OCI-LY3 (cell line): ENCODE data around the gene PLD5.

Source experiments
- H2AFZ ChIP-seq: fragments of 200-600, 300-600 bp; shearing (Covaris generic); 2 replicates; pipeline ENCODE4 v1.6.0; 2014; ENCODE audit warnings: antibody characterized with exemption, low read depth, low read length
- H3K27ac ChIP-seq: fragments of 200-600, 300-600 bp; sonication (generic); 2 replicates; pipeline ENCODE4 v1.5.1; 2014; ENCODE audit warnings: mild to moderate bottlenecking, low read length, moderate library complexity, mixed read lengths
- H3K27me3 ChIP-seq: fragments of 200-600, 300-600 bp; sonication (generic); 2 replicates; pipeline ENCODE4 v1.6.1; 2014; ENCODE audit warnings: low read depth, low read length, mixed read lengths
- H3K36me3 ChIP-seq: fragments of 200-600, 300-600 bp; sonication (generic); replicated peaks from 2 replicates; pipeline ENCODE3; 2014; ENCODE audit warnings: low read depth, low read length, mixed read lengths
- H3K4me1 ChIP-seq: fragments of 300-600, 200-600 bp; sonication (generic); 2 replicates; pipeline ENCODE4 v1.6.1; 2014; ENCODE audit warnings: low read length, mixed read lengths
- H3K4me2 ChIP-seq: fragments of 200-600, 300-600 bp; sonication (generic); 2 replicates; pipeline ENCODE4 v1.6.1; 2014; ENCODE audit warnings: low read length, mixed read lengths
- H3K4me3 ChIP-seq: fragments of 300-600, 200-600 bp; sonication (generic); 2 replicates; pipeline ENCODE4 v1.5.1; 2014; ENCODE audit warnings: antibody characterized with exemption, mild to moderate bottlenecking, low read length, moderate library complexity
- H3K79me2 ChIP-seq: fragments of 300-600, 200-600 bp; shearing (Covaris generic); 2 replicates; pipeline ENCODE4 v1.6.1; 2014; ENCODE audit warnings: mild to moderate bottlenecking, low read length, mixed read lengths
- H3K9ac ChIP-seq: fragments of 300-600, 200-600 bp; shearing (Covaris generic); 2 replicates; pipeline ENCODE4 v1.6.0; 2014; ENCODE audit warnings: mild to moderate bottlenecking, low read length, moderate library complexity
- H3K9me3 ChIP-seq: fragments of 200-600, 300-600 bp; shearing (Covaris generic); 2 replicates; pipeline ENCODE4 v1.6.1; 2014; ENCODE audit warnings: low read length, mixed read lengths; ENCODE audit not compliant: insufficient read depth
- H4K20me1 ChIP-seq: fragments of 200-600, 300-600 bp; sonication (generic); 2 replicates; pipeline ENCODE4 v1.6.1; 2016; ENCODE audit warnings: low read length, mixed read lengths; ENCODE audit not compliant: insufficient read depth
- CTCF ChIP-seq: fragments of 200-600, 300-600 bp; sonication (generic); IDR thresholded peaks from 2 replicates; pipeline ENCODE4 v1.5.1; 2014; ENCODE audit warnings: antibody characterized with exemption, low read length, low read depth
- EZH2phosphoT487 ChIP-seq: fragments of 200-600 bp; shearing (Covaris generic); IDR thresholded peaks from 2 replicates; pipeline ENCODE4 v1.6.1; 2018; ENCODE audit warnings: antibody characterized with exemption, mixed run types, low read depth

PLD5 gene

GRCh38 chr1:242435200-242435599, 89.3 kb downstream of the PLD5 start:
- no peaks in the 10 kb centered on the region for H3K79me2 ChIP-seq
- no peak overlapping the region for H3K9ac ChIP-seq
- no peak for TF ChIP-seq CTCF
- no peak for TF ChIP-seq EZH2phosphoT487
- H3K4me3 ChIP-seq, result no peak overlapping the region
- H4K20me1 ChIP-seq, result no peaks in the 10 kb centered on the region
- no peaks in the 10 kb centered on the region for H3K9me3 ChIP-seq
- peaks cover 6% of the 10 kb centered on the region; the same call in 1 of the 2 replicates for H3K27me3 ChIP-seq
- no peak overlapping the region for H3K4me2 ChIP-seq
- H3K4me1 ChIP-seq, result no peaks in the 10 kb centered on the region
- no peak overlapping the region for H3K27ac ChIP-seq
- no peak overlapping the region for H2AFZ ChIP-seq
- no peaks in the 10 kb centered on the region for H3K36me3 ChIP-seq

GRCh38 chr1:242432491-242433095, 91.9 kb downstream of the PLD5 start:
- H3K4me3 ChIP-seq, result no peak overlapping the region
- H3K4me1 ChIP-seq, result no peaks in the 10 kb centered on the region
- H3K9ac ChIP-seq, result no peak overlapping the region
- H3K27ac ChIP-seq, result no peak overlapping the region
- H2AFZ ChIP-seq, result no peak overlapping the region
- no peaks in the 10 kb centered on the region for H3K9me3 ChIP-seq
- no peaks in the 10 kb centered on the region for H4K20me1 ChIP-seq
- no peaks in the 10 kb centered on the region for H3K36me3 ChIP-seq
- no peak overlapping the region for H3K4me2 ChIP-seq
- no peaks in the 10 kb centered on the region for H3K79me2 ChIP-seq
- H3K27me3 ChIP-seq, result peaks cover 6% of the 10 kb centered on the region; the same call in 1 of the 2 replicates
- TF ChIP-seq CTCF (no peak), EZH2phosphoT487 (no peak)

DNA sequence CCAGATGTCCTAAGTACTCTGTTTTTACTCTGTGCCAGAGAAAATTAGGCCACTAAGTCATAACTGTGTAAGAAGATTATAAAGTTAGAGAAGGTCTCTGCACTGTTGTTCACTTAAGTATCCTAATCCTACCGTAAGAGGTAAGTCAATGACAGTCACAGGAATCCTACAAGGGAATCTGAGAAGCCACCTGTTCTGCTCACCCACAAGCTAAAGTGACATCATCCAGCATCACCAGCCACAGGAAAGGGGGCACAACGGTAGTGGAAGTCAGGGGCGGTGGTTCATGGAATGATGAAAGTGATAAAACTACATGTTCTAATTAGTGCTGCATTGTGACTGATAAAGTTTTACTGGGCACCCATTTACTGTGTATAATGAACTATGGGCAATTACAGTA, 92.7 kb downstream of the PLD5 start:
- no peaks in the 10 kb centered on the region for H3K36me3 ChIP-seq
- no peak overlapping the region for H2AFZ ChIP-seq
- H3K9ac ChIP-seq, result no peak overlapping the region
- no peaks in the 10 kb centered on the region for H4K20me1 ChIP-seq
- H3K27me3 ChIP-seq, result peaks cover 6% of the 10 kb centered on the region; the same call in 1 of the 2 replicates
- H3K4me3 ChIP-seq, result no peak overlapping the region
- H3K4me1 ChIP-seq, result no peaks in the 10 kb centered on the region
- H3K9me3 ChIP-seq, result no peaks in the 10 kb centered on the region
- H3K79me2 ChIP-seq, result no peaks in the 10 kb centered on the region
- H3K4me2 ChIP-seq, result no peak overlapping the region
- TF ChIP-seq CTCF (no peak), EZH2phosphoT487 (no peak)
- H3K27ac ChIP-seq, result no peak overlapping the region

GRCh38 chr1:242430956-242431355, 93.5 kb downstream of the PLD5 start:
- H3K9me3 ChIP-seq, result no peaks in the 10 kb centered on the region
- H4K20me1 ChIP-seq, result no peaks in the 10 kb centered on the region
- no peaks in the 10 kb centered on the region for H3K4me1 ChIP-seq
- no peak overlapping the region for H2AFZ ChIP-seq
- H3K9ac ChIP-seq, result no peak overlapping the region
- no peak overlapping the region for H3K4me3 ChIP-seq
- no peak overlapping the region for H3K4me2 ChIP-seq
- peaks cover 6% of the 10 kb centered on the region; the same call in 1 of the 2 replicates for H3K27me3 ChIP-seq
- H3K79me2 ChIP-seq, result no peaks in the 10 kb centered on the region
- H3K27ac ChIP-seq, result no peak overlapping the region
- no peaks in the 10 kb centered on the region for H3K36me3 ChIP-seq
- no peak for TF ChIP-seq CTCF
- no peak for TF ChIP-seq EZH2phosphoT487
